Adrenal gland (tissue), 12 donors: Measurements from ENCODE around the gene AFMID. TPM values are rescaled to one million over a fixed set of nuclear protein-coding genes. Genes with fewer than 3 reads are reported as not detected.
A peak's percentile ranks its signal among the peaks of the same experiment; 100 is the strongest.

Experiments
- DNase-seq, 7 donors: peaks; one replicate each; pipeline ENCODE4 v3.0.0-alpha.2; 2019 to 2020
- H3K27ac ChIP-seq, 5 donors: fragments of 200-600 bp; sonication (generic) in 4 of 5; 1 replicate in 3 of 5; 2 replicates in 2 of 5; pipeline versions ENCODE4 v1.5.1 to v1.8.0; 2016 to 2020; ENCODE audit warnings: mild to moderate bottlenecking in 1 of 5
- H3K27me3 ChIP-seq: fragments of 200-600 bp; 2 replicates; pipeline ENCODE4 v1.8.0; 2021
- H3K36me3 ChIP-seq, 2 donors: fragments of 200-600 bp; replicated peaks in 1 of 2; 1 replicate in 1 of 2; 2 replicates in 1 of 2; pipeline versions ENCODE4 v1.5.1 to v1.8.0; 2018 to 2022
- H3K4me1 ChIP-seq, 2 donors: fragments of 200-600 bp; replicated peaks in 1 of 2; 1 replicate in 1 of 2; 2 replicates in 1 of 2; pipeline versions ENCODE4 v1.5.1 to v1.8.0; 2018 to 2021
- H3K4me3 ChIP-seq, 4 donors: fragments of 200-600 bp; sonication (generic) in 3 of 4; one replicate each; pipeline ENCODE4 v1.5.1; 2016 to 2018
- H3K9me3 ChIP-seq, 3 donors: fragments of 200-600 bp; sonication (generic) in 1 of 3; replicated peaks in 1 of 3; 1 replicate in 2 of 3; 2 replicates in 1 of 3; pipeline versions ENCODE4 v1.5.1 to v1.8.0; 2016 to 2021
- CTCF ChIP-seq, 6 experiments: fragments of 450-650 bp in 4 of 6; fragments of 200-600 bp in 2 of 6; sonication (generic) in 1 of 6; IDR thresholded peaks; 1 replicate in 5 of 6; 2 replicates in 1 of 6; pipeline versions ENCODE4 v1.5.1 to v1.8.0; 2016 to 2021; ENCODE audit warnings: antibody characterized with exemption in 6 of 6, mild to moderate bottlenecking in 2 of 6, moderate library complexity in 1 of 6
- POLR2A ChIP-seq, 2 donors: fragments of 450-650 bp; IDR thresholded peaks; one replicate each; pipeline ENCODE4 v1.6.1; 2017; ENCODE audit warnings: antibody characterized with exemption in 2 of 2, mild to moderate bottlenecking in 2 of 2, moderate library complexity in 1 of 2
- WGBS, 4 donors: extraction: QIAGEN DNeasy Blood & Tissue Kit in 2 of 4; methylation state at CpG; one replicate each; pipeline versions ENCODE4 v1.1.5 to v1.1.7; 2013 to 2017; 5-methylcytosine and 5-hydroxymethylcytosine counted together
- intact Hi-C, 2 donors: fragments of 100-400 bp; cut with DNase I; formaldehyde crosslinking; loops; one replicate each; pipeline versions ENCODE4 v1.14.1 to v1.15.0; 2022 to 2023
- polyA plus RNA-seq, 3 donors: library from polyadenylated mRNA; stranded (reverse); fragments of 200-250 nt in 2 of 3; fragments of 350-450 nt in 1 of 3; fragmentation: Illumina TruSeq in 1 of 3; extraction: RNeasy Lipid Tissue Mini Kit (QIAGEN cat#74804) in 1 of 3; gene quantifications; one replicate each; pipeline ENCODE4 v1.2.3, GENCODE V29; 2013 to 2014
- total RNA-seq, 9 donors: library from RNA; depleted of rRNA in 4 of 9; stranded (reverse); fragments of >200 nt in 4 of 9; fragments of 120-200 nt in 1 of 9; fragmentation: NEBNext Ultra II Directional in 1 of 9; extraction: Animal tissue kit (Norgen Biotek cat#: 25700) in 1 of 9; gene quantifications; one replicate each; pipeline versions ENCODE4 v1.1.0 to v1.2.4, GENCODE V29; 2013 to 2023
- donor health status: healthy with polysubstance abuse.
- donor health status: Bipolar disorder and iron deficiency.
- donor health status: DM: yes; HTN: yes; CAD: no.
- donor health status: DM: no; HTN: no; CAD: no.
- donor health status: DM: no; HTN: no; CAD: no.
- donor health status: DM: yes; HTN: yes; CAD: no.

AFMID gene
- total and polyA plus RNA-seq, 12 donors: 4.5 to 32.9 (median 16.9) TPM

- Histone ChIP-seq H3K4me1 (peaks cover 0 to 6% of the 10 kb centered on the region in 2 donors), H3K36me3 (no peaks in the 10 kb centered on the region), H3K27me3 (no peaks in the 10 kb centered on the region), H3K4me3 (no peak overlapping the region), H3K9me3 (no peaks in the 10 kb centered on the region), H3K27ac (peak overlapping the region in 3 of 5 donors; percentile 22 to 84 (median 34))
- WGBS, 4 donors: 60 to 71% (median 68%) methylated on average over 17 to 30 of the region's 30 CpGs
- DNase-seq: peak in 2 of 7 donors; percentile 52 to 59
- TF ChIP-seq CTCF (IDR thresholded peaks at IDR 0.05): no peak
- TF ChIP-seq POLR2A (IDR thresholded peaks at IDR 0.05): no peak
- intact Hi-C loops: no loop called here
These were observed 61.1 kb downstream of the AFMID start for GRCh38 chr17:78248051-78248914.

DNA sequence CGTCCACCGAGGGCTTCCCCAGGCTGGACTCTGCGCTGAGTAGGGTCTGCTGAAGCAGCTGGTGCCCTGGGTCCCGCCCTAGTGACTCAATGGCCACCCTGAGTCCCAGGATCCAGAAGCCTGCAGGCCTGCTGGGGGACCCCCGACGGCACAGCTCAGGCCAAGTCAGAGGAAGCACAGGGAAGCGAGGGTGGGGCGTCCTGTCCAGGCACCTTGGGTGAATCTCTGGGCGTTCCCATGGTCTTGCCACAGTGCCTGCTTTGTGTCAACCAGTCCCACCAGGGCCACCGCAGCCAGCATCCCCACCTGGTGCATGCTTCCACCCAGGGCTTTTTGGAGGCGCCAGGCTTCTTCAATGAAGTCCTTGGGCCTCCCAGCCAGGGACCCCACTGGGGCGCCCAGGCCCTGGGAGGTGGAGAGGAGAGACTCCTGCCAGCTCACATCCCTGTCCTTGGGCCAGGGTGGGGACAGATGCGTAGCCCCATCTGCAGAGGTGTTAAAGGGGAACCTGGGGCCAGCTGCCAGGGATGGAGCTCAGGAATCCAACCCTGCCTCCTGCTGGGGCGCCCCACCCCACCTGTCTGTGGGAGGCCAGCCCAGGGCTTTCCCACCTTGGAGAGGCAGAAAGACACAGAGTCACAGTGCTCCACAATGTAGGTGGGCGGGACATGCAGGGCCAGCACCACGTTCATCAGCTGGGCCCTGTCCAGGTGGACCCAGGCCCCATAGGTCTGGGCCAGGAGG, 62.1 kb downstream of the AFMID start:
- Histone ChIP-seq H3K36me3 (no peaks in the 10 kb centered on the region), H3K4me1 (peaks cover 0 to 10% of the 10 kb centered on the region in 2 donors), H3K27me3 (no peaks in the 10 kb centered on the region), H3K9me3 (no peaks in the 10 kb centered on the region), H3K4me3 (peak overlapping the region in 1 of 4 donors; percentile 6), H3K27ac (peak overlapping the region in 2 of 5 donors; percentile 34 to 84)
- WGBS, 4 donors: 75 to 86% (median 78%) methylated on average over 6 to 16 of the region's 16 CpGs
- DNase-seq: no peak
- intact Hi-C loops: no loop called here
- no peak for TF ChIP-seq POLR2A (IDR thresholded peaks at IDR 0.05)
- no peak for TF ChIP-seq CTCF (IDR thresholded peaks at IDR 0.05)

GRCh38 chr17:78249818-78250806, 63.0 kb downstream of the AFMID start:
- peak overlapping the region in 1 of 5 donors; percentile 84 for H3K27ac ChIP-seq
- peaks cover 0 to 10% of the 10 kb centered on the region in 2 donors for H3K4me1 ChIP-seq
- no peaks in the 10 kb centered on the region for H3K36me3 ChIP-seq
- H3K4me3 ChIP-seq: peak overlapping the region in 1 of 4 donors; percentile 1
- DNase-seq: no peak
- no peak for TF ChIP-seq POLR2A (IDR thresholded peaks at IDR 0.05)
- TF ChIP-seq CTCF (IDR thresholded peaks at IDR 0.05): no peak
- H3K9me3 ChIP-seq: no peaks in the 10 kb centered on the region
- H3K27me3 ChIP-seq: no peaks in the 10 kb centered on the region
- intact Hi-C loops: loop anchor here in 1 of 2 donors (5.0 kb wide), 1 partner anchor 138 kb away; no protein-coding TSS in a partner anchor
- WGBS, 4 donors: 47 to 64% (median 56%) methylated on average over 3 to 20 of the region's 20 CpGs
